HG03159 (cell line): ENCODE measurements around the gene CROCC2.

Experiments
- ATAC-seq: cut with Tn5 transposase; IDR thresholded peaks from one replicate; pipeline ENCODE4 v1.9.1; 2021; ENCODE audit warnings: mild to moderate bottlenecking, moderate library complexity; ENCODE audit not compliant: unreplicated experiment

Gene CROCC2

DNA sequence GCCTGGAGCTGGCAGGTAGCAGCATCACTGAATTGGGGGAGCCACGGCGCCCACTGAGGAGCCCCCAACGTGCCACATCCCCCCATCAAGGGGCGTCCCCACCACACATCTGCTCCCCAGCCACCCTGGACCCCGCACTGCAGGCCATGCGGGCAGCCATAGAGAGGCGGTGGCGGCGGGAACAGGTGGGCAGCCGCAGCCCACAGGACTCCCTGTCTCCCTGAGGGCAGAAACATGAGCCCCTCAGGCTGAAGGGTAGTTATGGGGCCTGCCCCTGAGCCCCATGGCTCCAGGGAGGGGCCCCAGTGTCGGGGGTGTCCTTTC is 26.6 kb downstream of the CROCC2 start:
- no peak for ATAC-seq

- no peak for ATAC-seq
Measured at GRCh38 chr2:240933048-240933965, 27.2 kb downstream of the CROCC2 start.

DNA sequence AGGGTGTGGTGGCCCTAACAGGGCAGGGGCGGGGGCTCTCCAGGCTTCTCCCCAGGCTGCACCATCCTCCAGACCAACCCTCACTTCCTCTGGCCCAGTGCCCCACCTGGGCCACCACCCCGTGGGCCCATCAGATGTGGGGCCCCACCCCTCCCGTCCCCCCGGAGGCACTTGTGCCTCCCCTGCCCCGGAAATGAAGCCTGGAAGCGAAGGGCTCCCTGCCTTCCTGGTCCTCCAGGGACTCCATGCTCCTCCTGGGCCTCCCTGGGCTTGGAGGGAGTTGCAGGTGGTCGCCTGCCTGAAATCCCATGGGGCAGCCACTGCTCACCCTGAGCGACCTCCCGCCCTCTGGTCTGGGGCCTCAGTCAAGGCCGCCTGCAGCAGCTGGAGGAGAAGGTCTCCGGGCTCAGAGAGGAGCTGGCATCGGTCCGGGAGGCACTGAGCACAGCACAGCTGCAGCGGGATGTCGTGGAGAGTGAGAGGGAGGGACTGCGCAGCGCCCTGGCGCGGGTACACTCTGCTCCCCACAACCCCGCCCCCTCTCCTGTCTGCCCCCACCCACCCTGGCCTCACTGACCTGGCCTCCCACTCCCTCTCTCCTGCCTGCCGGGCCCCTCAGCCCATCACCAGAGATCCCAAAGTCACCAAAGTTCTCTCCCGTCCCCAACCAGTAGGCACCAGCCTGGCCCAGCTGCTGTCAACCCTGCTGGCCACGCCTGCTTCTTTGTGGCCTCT is 28.0 kb downstream of the CROCC2 start:
- no peak for ATAC-seq

- ATAC-seq = no peak
Measured at GRCh38 chr2:240934701-240935102, 28.6 kb downstream of the CROCC2 start.

- no peak for ATAC-seq
Measured at GRCh38 chr2:240935103-240935876, 29.2 kb downstream of the CROCC2 start.

GRCh38 chr2:240936106-240936505 is 30.0 kb downstream of the CROCC2 start:
- ATAC-seq = no peak

- no peak for ATAC-seq
Measured at GRCh38 chr2:240946046-240946445, 39.9 kb downstream of the CROCC2 start.

GRCh38 chr2:240946654-240947053 is 40.5 kb downstream of the CROCC2 start:
- ATAC-seq = no peak

- ATAC-seq = no peak
Measured at GRCh38 chr2:240947176-240947575, 41.0 kb downstream of the CROCC2 start.

GRCh38 chr2:240947607-240948006 is 41.5 kb downstream of the CROCC2 start:
- ATAC-seq = no peak

DNA sequence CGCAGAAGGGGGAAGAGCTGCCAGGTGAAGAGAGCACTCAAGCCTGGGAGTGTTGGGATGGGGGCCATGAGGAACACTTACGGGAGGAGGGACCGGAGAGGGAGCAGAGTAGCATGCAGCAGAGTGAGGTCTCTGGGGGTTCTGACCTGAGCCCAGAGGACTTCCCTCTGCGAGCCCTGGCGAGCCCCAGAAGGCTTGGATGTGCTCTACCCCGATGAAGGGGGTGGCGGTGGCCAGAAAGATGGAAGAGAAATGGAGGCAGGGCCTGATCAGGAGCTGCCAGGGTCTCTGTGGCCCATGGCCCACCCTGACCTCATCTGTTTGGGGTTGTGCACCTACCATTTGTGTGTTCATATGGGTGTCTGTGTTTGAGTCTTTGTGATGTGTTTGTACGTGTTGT is 42.0 kb downstream of the CROCC2 start:
- no peak for ATAC-seq

DNA sequence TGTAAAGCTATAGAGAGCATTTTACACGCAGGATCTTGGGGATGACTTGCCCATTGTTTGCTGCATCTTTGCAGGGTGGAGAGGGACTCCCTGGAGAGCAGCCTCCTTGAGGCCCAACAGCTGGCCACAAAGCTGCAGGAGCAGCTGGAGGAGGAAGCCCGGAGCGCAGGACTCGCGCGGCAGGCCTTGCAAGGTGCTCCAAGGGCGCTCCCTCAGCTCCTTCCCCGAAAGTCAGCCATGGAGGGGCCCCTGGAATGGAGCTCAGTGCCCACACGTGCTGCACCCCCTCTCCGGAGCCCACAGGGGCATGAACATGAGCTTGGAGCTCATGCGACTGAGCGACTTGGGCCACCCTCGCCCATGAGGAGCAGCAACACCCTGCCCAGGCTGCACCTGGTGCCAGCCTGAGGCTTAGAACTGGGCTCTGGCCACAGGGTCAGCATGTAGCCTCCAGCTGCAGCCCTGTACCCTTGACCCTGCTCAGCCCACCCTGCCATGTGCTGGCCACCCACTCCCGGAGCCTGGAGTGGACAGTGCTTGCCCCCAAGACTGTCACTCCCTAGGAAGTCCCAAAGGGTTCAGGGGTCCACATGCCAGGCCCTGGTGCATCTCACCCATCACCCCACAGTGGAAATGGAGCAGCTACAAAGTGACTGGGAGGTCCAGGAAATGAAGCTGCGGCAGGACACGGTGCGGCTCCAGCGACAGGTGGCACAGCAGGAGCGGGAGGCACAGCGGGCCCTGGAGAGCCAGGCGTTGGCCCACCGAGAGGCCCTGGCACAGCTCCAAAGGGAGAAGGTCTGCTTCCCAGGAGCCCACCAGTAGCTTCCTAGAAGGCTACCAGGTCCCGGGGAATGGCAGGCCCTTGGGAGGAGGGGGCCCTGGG is 43.0 kb downstream of the CROCC2 start:
- no peak for ATAC-seq

DNA sequence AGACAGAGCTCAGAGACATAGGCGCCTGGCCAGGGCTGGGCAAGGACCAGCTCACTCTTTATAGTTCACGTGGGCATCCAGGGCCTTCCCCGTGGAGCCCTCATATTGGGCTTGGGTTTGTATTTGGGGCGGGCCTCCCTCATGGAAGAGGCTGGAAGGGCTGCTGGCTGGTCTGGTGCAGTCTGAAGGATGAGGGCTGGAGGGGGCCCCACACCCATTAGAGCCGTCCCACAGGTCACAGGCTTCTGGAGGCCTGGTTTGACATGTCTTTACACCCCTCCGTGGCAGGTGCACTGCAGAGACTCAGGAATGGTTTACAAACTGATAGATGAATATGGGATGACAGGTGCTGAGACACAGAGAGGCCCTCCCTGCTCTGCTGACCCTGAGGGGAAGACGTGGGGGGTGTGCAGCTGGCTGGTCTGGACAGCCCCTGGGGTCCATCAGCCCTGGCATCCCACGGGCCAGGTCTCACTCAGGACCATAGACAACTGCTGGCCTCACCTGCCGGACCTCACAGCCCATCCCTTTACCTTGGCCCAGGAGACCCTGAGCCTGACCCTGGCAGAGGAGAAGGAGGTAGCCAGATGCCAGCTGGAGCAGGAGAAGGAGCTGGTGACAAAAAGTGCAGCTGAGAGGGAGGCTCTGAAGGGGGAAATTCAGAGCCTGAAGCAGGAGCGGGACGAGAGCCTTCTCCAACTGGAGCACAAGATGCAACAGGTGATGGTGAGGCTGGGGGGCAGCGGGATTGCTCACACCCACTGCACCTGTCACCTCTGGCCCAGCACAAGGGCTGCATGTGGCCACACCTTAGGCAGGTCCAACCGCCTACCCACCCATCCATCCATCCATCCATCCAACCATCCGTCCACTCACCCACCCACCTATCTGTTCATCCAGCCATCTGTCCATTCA is 43.9 kb downstream of the CROCC2 start:
- ATAC-seq = no peak

DNA sequence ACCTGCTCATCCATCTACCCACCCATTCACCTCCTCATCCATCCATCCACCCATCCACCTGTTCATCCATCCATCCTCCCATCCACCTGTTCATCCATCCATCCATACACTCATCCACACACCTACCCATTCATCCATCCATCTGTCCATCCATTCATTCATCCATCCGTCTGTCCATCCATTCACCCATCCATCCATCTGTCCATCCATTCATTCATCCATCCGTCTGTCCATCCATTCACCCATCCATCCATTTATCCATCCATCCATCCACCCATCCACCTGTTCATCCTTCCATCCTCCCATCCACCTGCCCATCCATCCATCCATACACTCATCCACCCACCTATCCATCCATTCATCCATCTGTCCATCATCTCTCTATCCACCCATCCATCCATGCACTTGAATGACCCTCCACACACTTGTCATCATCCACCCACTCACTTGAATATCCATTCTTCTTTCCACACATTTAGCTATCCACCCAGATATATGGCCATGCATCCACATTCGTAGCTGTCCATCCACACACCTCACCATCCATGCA is 45.0 kb downstream of the CROCC2 start:
- ATAC-seq = no peak

- ATAC-seq = no peak
Measured at GRCh38 chr2:240952496-240953246, 46.5 kb downstream of the CROCC2 start.

GRCh38 chr2:240953426-240954410 is 47.6 kb downstream of the CROCC2 start:
- ATAC-seq = no peak
